ENCODE results near the gene HAGH.

The HAGH gene

DNA sequence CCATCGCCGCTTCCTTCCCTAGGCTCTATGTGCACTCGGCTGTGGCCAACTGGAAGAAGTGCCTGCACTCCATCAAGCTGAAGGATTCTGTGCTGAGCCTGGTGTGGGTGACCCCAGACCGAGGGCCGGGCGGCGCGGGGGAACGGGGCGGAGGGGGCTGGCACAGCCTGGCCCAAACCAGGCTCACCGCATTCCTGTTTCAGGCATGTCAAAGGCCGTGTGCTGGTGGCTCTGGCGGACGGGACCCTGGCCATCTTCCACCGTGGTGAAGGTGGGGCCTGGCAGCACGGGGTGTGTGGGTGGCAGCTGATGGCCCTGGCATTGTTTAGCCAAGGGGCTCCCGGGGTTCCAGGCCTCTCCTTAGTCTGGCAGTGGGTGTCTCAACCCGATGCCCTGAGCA, 59.9 kb downstream of the HAGH start:
- TF ChIP-seq, protein P1, sequence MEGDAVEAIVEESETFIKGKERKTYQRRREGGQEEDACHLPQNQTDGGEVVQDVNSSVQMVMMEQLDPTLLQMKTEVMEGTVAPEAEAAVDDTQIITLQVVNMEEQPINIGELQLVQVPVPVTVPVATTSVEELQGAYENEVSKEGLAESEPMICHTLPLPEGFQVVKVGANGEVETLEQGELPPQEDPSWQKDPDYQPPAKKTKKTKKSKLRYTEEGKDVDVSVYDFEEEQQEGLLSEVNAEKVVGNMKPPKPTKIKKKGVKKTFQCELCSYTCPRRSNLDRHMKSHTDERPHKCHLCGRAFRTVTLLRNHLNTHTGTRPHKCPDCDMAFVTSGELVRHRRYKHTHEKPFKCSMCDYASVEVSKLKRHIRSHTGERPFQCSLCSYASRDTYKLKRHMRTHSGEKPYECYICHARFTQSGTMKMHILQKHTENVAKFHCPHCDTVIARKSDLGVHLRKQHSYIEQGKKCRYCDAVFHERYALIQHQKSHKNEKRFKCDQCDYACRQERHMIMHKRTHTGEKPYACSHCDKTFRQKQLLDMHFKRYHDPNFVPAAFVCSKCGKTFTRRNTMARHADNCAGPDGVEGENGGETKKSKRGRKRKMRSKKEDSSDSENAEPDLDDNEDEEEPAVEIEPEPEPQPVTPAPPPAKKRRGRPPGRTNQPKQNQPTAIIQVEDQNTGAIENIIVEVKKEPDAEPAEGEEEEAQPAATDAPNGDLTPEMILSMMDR (IDR thresholded peaks at IDR 0.05), result no peak
- DNase-seq, result no peak
- Mint-ChIP-seq H3K4me3 (no peak overlapping the region), H3K27ac (no peak overlapping the region), H3K27me3 (ENCODE audit: low read depth, poor library complexity) (no peaks in the 10 kb centered on the region), H3K9me3 (no peaks in the 10 kb centered on the region), H3K4me1 (peaks cover 7% of the 10 kb centered on the region), H3K36me3 (ENCODE audit: low read depth) (no peaks in the 10 kb centered on the region)

DNA sequence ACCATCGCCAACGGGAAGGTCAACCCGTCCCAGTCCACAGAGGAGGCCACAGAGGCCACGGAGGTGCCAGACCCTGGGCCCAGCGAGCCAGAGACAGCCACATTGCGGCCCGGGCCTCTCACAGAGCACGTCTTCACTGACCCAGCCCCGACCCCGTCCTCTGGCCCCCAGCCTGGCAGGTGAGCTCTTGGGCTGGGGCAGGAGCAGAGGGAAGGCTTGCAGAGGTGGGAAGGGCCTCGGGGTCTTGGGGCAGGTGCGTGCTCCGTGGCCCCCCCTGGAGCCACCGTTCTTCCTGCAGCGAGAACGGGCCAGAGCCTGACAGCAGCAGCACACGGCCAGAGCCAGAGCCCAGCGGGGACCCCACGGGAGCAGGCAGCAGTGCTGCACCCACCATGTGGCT, 60.4 kb downstream of the HAGH start:
- Mint-ChIP-seq H3K27me3 (ENCODE audit: low read depth, poor library complexity) (peaks cover 1% of the 10 kb centered on the region), H3K9me3 (no peaks in the 10 kb centered on the region), H3K4me3 (no peak overlapping the region), H3K27ac (no peak overlapping the region), H3K4me1 (peaks cover 6% of the 10 kb centered on the region), H3K36me3 (ENCODE audit: low read depth) (peaks cover 4% of the 10 kb centered on the region)
- TF ChIP-seq, protein P1 (IDR thresholded peaks at IDR 0.05), result no peak
- no peak for DNase-seq

GRCh38 chr16:1765826-1766225, 60.8 kb downstream of the HAGH start:
- peaks cover 7% of the 10 kb centered on the region for H3K36me3 Mint-ChIP-seq (ENCODE audit: low read depth)
- H3K4me3 Mint-ChIP-seq, result no peak overlapping the region
- H3K27me3 Mint-ChIP-seq (ENCODE audit: low read depth, poor library complexity), result peaks cover 4% of the 10 kb centered on the region
- H3K9me3 Mint-ChIP-seq, result no peaks in the 10 kb centered on the region
- no peak overlapping the region for H3K27ac Mint-ChIP-seq
- no peak for DNase-seq
- H3K4me1 Mint-ChIP-seq, result peaks cover 6% of the 10 kb centered on the region
- TF ChIP-seq, protein P1 (IDR thresholded peaks at IDR 0.05), result no peak

GRCh38 chr16:1764971-1765370, 61.7 kb downstream of the HAGH start:
- Mint-ChIP-seq H3K4me1 (peaks cover 6% of the 10 kb centered on the region), H3K4me3 (no peak overlapping the region), H3K9me3 (no peaks in the 10 kb centered on the region)

GRCh38 chr16:1763521-1764511, 62.8 kb downstream of the HAGH start:
- Mint-ChIP-seq H3K9me3 (no peaks in the 10 kb centered on the region), H3K4me3 (no peak overlapping the region), H3K36me3 (ENCODE audit: low read depth) (peaks cover 7% of the 10 kb centered on the region), H3K27ac (no peak overlapping the region), H3K4me1 (peaks cover 6% of the 10 kb centered on the region), H3K27me3 (ENCODE audit: low read depth, poor library complexity) (peaks cover 4% of the 10 kb centered on the region)
- peak; percentile 79 for DNase-seq
- TF ChIP-seq, protein P1 (IDR thresholded peaks at IDR 0.05), result peak; percentile 59

More at GRCh38 chr16:1764971-1765370, 61.7 kb downstream of the HAGH start:
- TF ChIP-seq, protein P1 (IDR thresholded peaks at IDR 0.05), result no peak
- H3K27ac Mint-ChIP-seq, result no peak overlapping the region
- H3K27me3 Mint-ChIP-seq (ENCODE audit: low read depth, poor library complexity), result peaks cover 4% of the 10 kb centered on the region
- peaks cover 7% of the 10 kb centered on the region for H3K36me3 Mint-ChIP-seq (ENCODE audit: low read depth)
- DNase-seq, result no peak

Measured in nephron progenitor cell (in vitro differentiated cells).